Aorta (tissue), 5 donors: Measurements from ENCODE around the gene IGF2R. TPM values are rescaled to one million over a fixed set of nuclear protein-coding genes. Genes with fewer than 3 reads are reported as not detected.
"Not testable (repeated sequence)": the region's sequence is repeated elsewhere in the genome, so short reads cannot be mapped to it uniquely, and the experiment has no call there.

Source experiments
- ATAC-seq: fragments of 200-7000 bp; cut with Tn5 transposase; one replicate; pipeline ENCODE4 v1.9.1; 2022; ENCODE audit warnings: moderate library complexity; ENCODE audit not compliant: low FRiP score
- DNase-seq, 2 donors: peaks; one replicate each; pipeline ENCODE4 v3.0.0-alpha.2; 2020
- H3K27ac ChIP-seq, 2 donors: one replicate each; pipeline ENCODE4 v1.5.1; 2013; ENCODE audit warnings: low read length in 2 of 2, mild to moderate bottlenecking in 2 of 2, moderate library complexity in 2 of 2, control low read depth in 1 of 2, inconsistent platforms in 1 of 2, low read depth in 1 of 2
- H3K27me3 ChIP-seq, 2 donors: one replicate each; pipeline ENCODE4 v1.6.1; 2013; ENCODE audit warnings: control low read depth in 1 of 2, low read length in 1 of 2, mild to moderate bottlenecking in 1 of 2, moderate library complexity in 1 of 2; ENCODE audit not compliant: insufficient read depth in 2 of 2, control insufficient read depth in 1 of 2
- H3K36me3 ChIP-seq, 2 donors: one replicate each; pipeline ENCODE4 v1.6.1; 2013; ENCODE audit warnings: control low read depth in 1 of 2, low read length in 1 of 2, mild to moderate bottlenecking in 1 of 2; ENCODE audit not compliant: insufficient read depth in 2 of 2, control insufficient read depth in 1 of 2
- H3K4me1 ChIP-seq, 2 donors: one replicate each; pipeline ENCODE4 v1.6.1; 2013; ENCODE audit warnings: low read length in 2 of 2, control low read depth in 1 of 2, mild to moderate bottlenecking in 1 of 2, moderate library complexity in 1 of 2; ENCODE audit not compliant: insufficient read depth in 2 of 2, control insufficient read depth in 1 of 2
- H3K4me3 ChIP-seq, 2 donors: one replicate each; pipeline ENCODE4 v1.5.1; 2013; ENCODE audit warnings: low read length in 2 of 2, control low read depth in 1 of 2, mild to moderate bottlenecking in 1 of 2
- H3K9me3 ChIP-seq: one replicate; pipeline ENCODE4 v1.6.1; 2013; ENCODE audit warnings: mild to moderate bottlenecking, low read length; ENCODE audit not compliant: control insufficient read depth
- WGBS, 2 donors: extraction: QIAGEN DNeasy Blood & Tissue Kit; methylation state at CpG; one replicate each; pipeline ENCODE4 v1.1.7; 2013; 5-methylcytosine and 5-hydroxymethylcytosine counted together
- intact Hi-C, 2 donors: fragments of 100-400 bp; cut with DNase I; formaldehyde crosslinking; loops; one replicate each; pipeline versions ENCODE4 v1.14.2 to v1.15.0; 2022
- polyA plus RNA-seq, 2 donors: library from polyadenylated mRNA; stranded (reverse); fragments of 200-250 nt; gene quantifications; one replicate each; pipeline ENCODE4 v1.2.3, GENCODE V29; 2013
- total RNA-seq, 2 donors: library from RNA; stranded (reverse); fragmentation: NEBNext Ultra II Directional; extraction: Animal tissue kit (Norgen Biotek cat#: 25700); gene quantifications; one replicate each; pipeline ENCODE4 v1.2.1, GENCODE V29; 2021
- donor health status: healthy with polysubstance abuse.
- donor health status: Bipolar disorder and iron deficiency.
- donor health status: DM: no; HTN: no; CAD: no.
- donor health status: DM: no; HTN: no; CAD: no.
- donor health status: DM: yes; HTN: yes; CAD: no.

IGF2R gene
- total and polyA plus RNA-seq, 4 donors, result 5.8 to 82.0 (median 54.6) TPM

DNA sequence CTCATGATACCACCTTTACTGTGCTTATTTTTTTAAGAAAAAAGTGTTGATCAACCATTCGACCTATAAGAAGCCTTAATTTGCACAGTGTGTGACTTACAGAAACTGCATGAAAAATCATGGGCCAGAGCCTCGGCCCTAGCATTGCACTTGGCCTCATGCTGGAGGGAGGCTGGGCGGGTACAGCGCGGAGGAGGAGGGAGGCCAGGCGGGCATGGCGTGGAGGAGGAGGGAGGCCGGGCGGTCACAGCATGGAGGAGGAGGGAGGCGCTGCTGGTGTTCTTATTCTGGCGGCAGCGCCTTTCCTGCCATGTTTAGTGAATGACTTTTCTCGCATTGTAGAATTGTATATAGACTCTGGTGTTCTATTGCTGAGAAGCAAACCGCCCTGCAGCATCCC lies 137.1 kb downstream of the IGF2R start:
- Histone ChIP-seq H3K4me1 (peaks cover 2% of the 10 kb centered on the region in 2 donors), H3K27ac (no peak overlapping the region), H3K27me3 (no peaks in the 10 kb centered on the region), H3K4me3 (no peak overlapping the region), H3K9me3 (no peaks in the 10 kb centered on the region), H3K36me3 (peaks cover 0 to 4% of the 10 kb centered on the region in 2 donors)
- no peak for DNase-seq
- intact Hi-C loops, result no loop called here
- ATAC-seq, result no peak
- WGBS, 2 donors, result 97% methylated on average over 14 of the region's 14 CpGs

DNA sequence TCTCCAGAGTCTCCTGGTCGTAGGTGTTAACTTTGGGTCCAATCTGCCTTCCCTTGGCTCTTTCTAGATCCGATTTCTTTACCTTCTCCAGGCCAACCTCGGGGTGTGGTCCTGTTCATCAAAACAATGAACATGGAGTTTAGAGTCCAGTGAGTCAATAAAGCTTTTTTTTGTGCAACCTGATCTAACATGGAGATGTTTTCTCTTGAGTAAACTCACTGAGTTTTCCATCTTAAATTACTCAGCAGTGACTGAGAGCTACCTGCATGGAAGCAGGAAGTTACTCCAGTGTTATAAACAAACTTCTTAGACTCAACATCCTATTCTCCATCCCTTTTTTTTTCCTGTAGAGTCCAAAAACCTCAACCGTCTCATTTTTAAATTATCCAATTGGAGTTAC lies 137.8 kb downstream of the IGF2R start:
- H3K36me3 ChIP-seq, result peaks cover 0 to 4% of the 10 kb centered on the region in 2 donors

DNA sequence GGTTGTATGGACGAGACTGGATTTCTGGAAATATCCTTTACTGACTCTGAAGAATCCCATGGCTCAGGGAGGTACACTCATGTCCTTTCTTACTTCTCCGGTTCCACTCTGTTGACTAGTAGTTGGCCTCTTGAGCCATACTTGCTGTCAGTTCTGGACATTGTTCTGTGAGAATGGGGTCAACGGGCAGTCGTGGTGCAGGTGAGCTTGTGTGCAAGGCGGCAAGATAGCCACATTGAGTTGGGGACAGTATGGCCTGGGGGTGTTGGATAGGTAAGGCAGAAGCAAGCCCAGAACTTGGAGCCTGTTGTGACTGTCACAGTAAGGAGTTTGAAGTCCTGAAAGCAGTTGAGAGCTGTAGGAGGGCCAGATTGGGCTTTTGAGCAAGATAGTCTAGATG lies 139.2 kb downstream of the IGF2R start:
- 94 to 97% methylated on average over 5 of the region's 5 CpGs for WGBS, 2 donors
- peaks cover 0 to 4% of the 10 kb centered on the region in 2 donors for H3K36me3 ChIP-seq
- peaks cover 2% of the 10 kb centered on the region in 2 donors for H3K4me1 ChIP-seq
- H3K9me3 ChIP-seq, result no peaks in the 10 kb centered on the region
- ATAC-seq (no peak), DNase-seq (no peak)
- no peak overlapping the region for H3K27ac ChIP-seq
- no peaks in the 10 kb centered on the region for H3K27me3 ChIP-seq
- intact Hi-C loops, result no loop called here
- no peak overlapping the region for H3K4me3 ChIP-seq

More for the DNA sequence above, 137.8 kb downstream of the IGF2R start:
- Histone ChIP-seq H3K27me3 (no peaks in the 10 kb centered on the region), H3K4me1 (peaks cover 2% of the 10 kb centered on the region in 2 donors), H3K9me3 (no peaks in the 10 kb centered on the region), H3K27ac (no peak overlapping the region), H3K4me3 (no peak overlapping the region)
- ATAC-seq (no peak), DNase-seq (no peak)
- 92 to 93% methylated on average over 4 of the region's 4 CpGs for WGBS, 2 donors
- intact Hi-C loops, result no loop called here

DNA sequence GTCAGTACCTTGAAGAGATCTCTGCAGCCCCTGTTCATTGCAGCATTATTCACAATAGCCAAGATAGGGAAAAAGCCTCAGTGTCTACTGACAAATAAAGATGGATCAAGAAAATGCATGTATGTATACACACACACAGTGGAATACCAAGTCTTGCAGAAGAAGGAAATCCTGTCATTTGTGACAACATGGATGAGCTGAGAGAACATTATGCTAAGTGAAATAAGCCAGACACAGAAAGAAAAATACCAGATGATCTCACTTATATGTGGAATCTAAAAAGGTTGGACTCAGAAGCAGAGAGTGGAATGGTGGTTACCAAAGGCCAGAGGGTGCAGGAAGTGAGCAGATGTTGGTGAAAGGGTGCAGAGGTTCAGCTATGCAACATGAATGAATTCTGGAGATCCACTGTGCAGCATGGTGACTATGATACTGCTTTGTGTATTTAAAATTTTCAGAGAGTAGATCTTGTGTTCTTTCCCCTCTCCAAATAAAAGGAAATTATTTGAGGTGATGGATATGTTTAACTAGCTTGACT lies 141.8 kb downstream of the IGF2R start:
- Histone ChIP-seq H3K4me3 (no peak overlapping the region), H3K27me3 (no peaks in the 10 kb centered on the region), H3K36me3 (peaks cover 0 to 2% of the 10 kb centered on the region in 2 donors), H3K4me1 (no peaks in the 10 kb centered on the region), H3K9me3 (no peaks in the 10 kb centered on the region), H3K27ac (no peak overlapping the region)
- ATAC-seq, result no peak
- no peak for DNase-seq
- intact Hi-C loops, result no loop called here

DNA sequence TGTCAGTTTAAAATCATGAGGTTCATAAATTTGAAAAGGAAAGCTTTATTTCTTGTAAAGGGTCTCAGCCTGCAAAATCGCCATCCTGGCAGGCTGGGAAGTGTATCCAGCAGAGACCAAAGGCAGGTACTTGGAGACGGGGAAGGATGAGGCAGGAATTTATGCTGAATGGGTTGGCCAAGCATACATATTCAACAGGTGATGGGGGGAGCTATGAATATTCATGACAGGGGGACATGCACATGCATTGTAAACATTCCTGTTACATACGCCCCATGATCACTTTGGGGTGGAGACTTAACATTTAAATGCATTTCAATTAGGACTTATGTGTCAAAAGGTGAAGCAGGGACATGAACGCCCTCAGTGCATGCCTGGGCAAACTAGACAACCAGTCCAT lies 142.9 kb downstream of the IGF2R start:
- Histone ChIP-seq H3K36me3 (peaks cover 0 to 2% of the 10 kb centered on the region in 2 donors), H3K4me1 (no peaks in the 10 kb centered on the region), H3K27ac (no peak overlapping the region), H3K4me3 (no peak overlapping the region), H3K9me3 (no peaks in the 10 kb centered on the region), H3K27me3 (no peaks in the 10 kb centered on the region)
- DNase-seq (no peak), ATAC-seq (no peak)
- intact Hi-C loops, result no loop called here
- 85 to 87% methylated on average over 4 of the region's 4 CpGs for WGBS, 2 donors

DNA sequence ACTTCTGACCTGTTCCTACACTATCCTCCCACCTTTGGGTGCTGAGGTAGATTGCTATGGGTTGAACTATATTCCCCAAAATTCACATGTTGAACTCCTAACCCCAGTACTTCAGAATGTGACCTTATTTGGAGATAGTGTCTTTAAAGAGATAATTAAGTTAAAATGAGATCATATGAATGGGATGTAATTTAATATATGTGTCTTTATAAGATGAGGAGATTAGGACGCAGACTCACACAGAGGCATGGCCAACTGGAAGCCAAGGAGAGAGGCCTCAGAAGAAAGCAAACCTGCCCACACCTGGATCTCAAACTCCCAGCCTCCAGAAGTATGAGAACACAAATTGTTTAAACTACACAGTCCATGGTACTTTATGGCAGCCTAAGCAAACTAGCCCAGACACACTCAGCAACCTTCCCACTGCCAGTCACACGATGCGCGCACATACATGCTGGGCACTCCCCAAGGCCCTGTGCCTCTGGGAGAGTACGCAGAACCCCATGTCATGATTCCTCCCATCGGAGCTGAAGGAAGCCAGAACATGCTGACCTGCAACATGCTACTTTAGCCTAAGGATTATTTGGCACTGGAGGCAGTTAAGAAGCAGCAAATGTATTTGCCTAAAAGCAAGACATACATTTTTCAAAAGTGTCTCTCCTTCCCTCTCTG lies 143.9 kb downstream of the IGF2R start:
- 94 to 95% methylated on average over 6 of the region's 6 CpGs for WGBS, 2 donors
- H3K36me3 ChIP-seq, result peaks cover 0 to 2% of the 10 kb centered on the region in 2 donors
- intact Hi-C loops, result no loop called here
- no peaks in the 10 kb centered on the region for H3K9me3 ChIP-seq
- DNase-seq (no peak), ATAC-seq (no peak)
- H3K4me3 ChIP-seq, result no peak overlapping the region
- no peak overlapping the region for H3K27ac ChIP-seq
- H3K4me1 ChIP-seq, result no peaks in the 10 kb centered on the region
- H3K27me3 ChIP-seq, result no peaks in the 10 kb centered on the region

DNA sequence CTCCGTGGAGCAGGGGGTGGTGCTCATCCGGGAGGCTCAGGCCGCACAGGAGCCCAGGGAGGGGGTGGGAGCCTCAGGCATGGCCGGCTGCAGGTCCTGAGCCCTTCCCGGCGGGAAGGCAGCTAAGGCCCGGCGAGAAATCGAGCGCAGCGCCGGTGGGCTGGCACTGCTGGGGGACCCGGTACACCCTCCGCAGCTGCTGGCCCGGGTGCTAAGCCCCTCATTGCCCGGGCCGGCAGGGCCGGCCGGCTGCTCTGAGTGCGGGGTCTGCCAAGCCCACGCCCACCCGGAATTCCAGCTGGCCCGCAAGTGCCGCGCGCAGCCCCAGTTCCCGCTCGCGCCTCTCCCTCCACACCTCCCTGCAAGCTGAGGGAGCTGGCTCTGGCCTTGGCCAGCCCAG lies 145.7 kb downstream of the IGF2R start:
- H3K36me3 ChIP-seq, H3K4me3 ChIP-seq, H3K4me1 ChIP-seq, DNase-seq, intact Hi-C loops, H3K27me3 ChIP-seq, H3K27ac ChIP-seq, ATAC-seq, H3K9me3 ChIP-seq: not testable (repeated sequence)
- 98% methylated on average over 13 to 29 of the region's 29 CpGs for WGBS, 2 donors

DNA sequence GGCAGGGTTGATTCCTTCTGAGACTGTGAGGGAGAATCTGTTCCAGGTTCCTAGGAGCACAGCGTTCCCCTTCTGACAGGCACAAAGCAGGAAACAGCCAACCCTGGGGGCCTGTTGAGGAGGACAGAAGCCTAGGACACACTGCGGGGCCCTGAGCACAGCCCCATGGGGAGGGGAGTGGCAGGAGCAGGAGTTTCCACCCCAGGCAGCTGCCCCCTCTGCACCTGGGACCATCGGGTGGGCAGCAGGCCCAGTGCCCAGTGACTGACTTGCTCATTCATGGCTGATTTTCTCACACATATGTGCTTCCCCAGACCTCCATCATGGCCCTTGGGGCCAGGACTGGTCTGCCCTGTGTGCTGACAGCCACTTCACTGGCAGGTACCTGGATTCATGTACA lies 146.5 kb downstream of the IGF2R start:
- Histone ChIP-seq H3K4me1 (no peaks in the 10 kb centered on the region), H3K4me3 (no peak overlapping the region), H3K27me3 (no peaks in the 10 kb centered on the region), H3K9me3 (no peaks in the 10 kb centered on the region), H3K27ac (no peak overlapping the region), H3K36me3 (no peaks in the 10 kb centered on the region)
- WGBS, 2 donors, result 96 to 100% methylated on average over 3 of the region's 3 CpGs
- ATAC-seq (no peak), DNase-seq (no peak)
- intact Hi-C loops, result no loop called here

DNA sequence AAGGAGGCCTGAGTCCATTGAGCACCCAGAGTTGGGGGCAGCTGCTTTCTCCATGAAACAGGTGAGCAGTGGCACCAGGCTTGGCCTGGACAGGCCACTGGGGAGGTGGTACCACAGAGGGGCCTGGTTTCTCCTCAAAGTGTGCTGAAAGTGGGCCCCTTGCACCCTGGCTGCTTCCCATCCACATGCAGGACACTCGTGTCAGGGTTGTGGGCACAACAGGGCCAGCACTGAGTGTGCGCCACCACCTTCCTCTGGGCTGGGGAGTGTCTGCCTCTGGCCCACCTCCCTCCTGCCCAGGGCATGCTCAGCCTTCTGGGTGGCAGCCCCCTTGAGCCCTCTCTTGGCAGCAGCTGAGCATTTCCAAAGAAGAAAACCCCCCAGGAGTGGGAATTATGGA lies 147.5 kb downstream of the IGF2R start:
- H3K27ac ChIP-seq, result no peak overlapping the region
- H3K9me3 ChIP-seq, result no peaks in the 10 kb centered on the region
- intact Hi-C loops, result no loop called here
- no peaks in the 10 kb centered on the region for H3K27me3 ChIP-seq
- no peaks in the 10 kb centered on the region for H3K36me3 ChIP-seq
- 98 to 100% methylated on average over 2 of the region's 2 CpGs for WGBS, 2 donors
- H3K4me1 ChIP-seq, result no peaks in the 10 kb centered on the region
- no peak overlapping the region for H3K4me3 ChIP-seq
- ATAC-seq (peak; percentile 13), DNase-seq (peak in 1 of 2 donors; percentile 22)
